H1 (cell line): ENCODE results near the gene APOL2. TPM values are rescaled to one million over a fixed set of nuclear protein-coding genes. Genes with fewer than 3 reads are reported as not detected.

ENCODE experiments used
- CTCF ChIA-PET: fragments of 300-600 bp; sonication (Branson Sonifier 250); formaldehyde crosslinking; loops from one replicate; lab custom pipeline; 2021; ENCODE audit not compliant: partially characterized antibody; lab: Charles Lee
- POLR2A ChIA-PET: fragments of 300-600 bp; sonication (Branson Sonifier 250); formaldehyde crosslinking; loops from one replicate; lab custom pipeline; 2021; ENCODE audit warnings: inconsistent platforms; ENCODE audit not compliant: partially characterized antibody; lab: Charles Lee
- DNase-seq, 2 experiments: peaks; one replicate each; pipeline versions ENCODE4 v3.0.0 to v3.0.0-alpha.2; 2010 to 2022; ENCODE audit warnings: low spot score in 2 of 2, low read depth in 1 of 2, mixed read lengths in 1 of 2
- FAIRE-seq: peaks from 2 replicates; lab custom pipeline; 2011; peaks lifted over from hg19 to GRCh38; lab: Jason Lieb, UNC
- H2AFZ ChIP-seq: 2 replicates; pipeline ENCODE4 v1.8.1; 2012; ENCODE audit warnings: low read length, inconsistent platforms
- H2AK5ac ChIP-seq: 2 replicates; pipeline ENCODE4 v1.6.1; 2013; ENCODE audit warnings: low read depth, low read length
- H2BK120ac ChIP-seq: replicated peaks from 2 replicates; pipeline ENCODE3; 2013; ENCODE audit warnings: low read depth, low read length, inconsistent platforms
- H2BK12ac ChIP-seq: 2 replicates; pipeline ENCODE4 v1.6.1; 2013; ENCODE audit warnings: low read depth, low read length
- H2BK15ac ChIP-seq: 2 replicates; pipeline ENCODE4 v1.6.1; 2013; ENCODE audit warnings: low read length
- H2BK20ac ChIP-seq: 2 replicates; pipeline ENCODE4 v1.6.1; 2013; ENCODE audit warnings: low read length
- H2BK5ac ChIP-seq: 2 replicates; pipeline ENCODE4 v1.6.1; 2013; ENCODE audit warnings: low read depth, low read length
- H3K14ac ChIP-seq: 2 replicates; pipeline ENCODE4 v1.6.1; 2013; ENCODE audit warnings: inconsistent platforms; ENCODE audit not compliant: insufficient read length
- H3K18ac ChIP-seq: 2 replicates; pipeline ENCODE4 v1.6.1; 2013; ENCODE audit warnings: low read length; ENCODE audit errors: extremely low read depth
- H3K23ac ChIP-seq: 2 replicates; pipeline ENCODE4 v1.6.1; 2013; ENCODE audit warnings: inconsistent platforms; ENCODE audit not compliant: insufficient read length
- H3K23me2 ChIP-seq: 2 replicates; pipeline ENCODE4 v1.6.1; 2013; ENCODE audit warnings: low read depth, low read length
- H3K27ac ChIP-seq: 2 replicates; pipeline ENCODE4 v1.6.1; 2011; ENCODE audit warnings: low read depth, low read length, inconsistent platforms
- H3K27me3 ChIP-seq, 4 experiments: replicated peaks in 1 of 4; 1 replicate in 1 of 4; 2 replicates in 3 of 4; pipeline versions ENCODE4 v1.6.1 to v1.8.1; 2011 to 2013; ENCODE audit warnings: low read length in 3 of 4, mild to moderate bottlenecking in 3 of 4, inconsistent platforms in 2 of 4, mixed read lengths in 2 of 4, moderate library complexity in 1 of 4; ENCODE audit not compliant: control insufficient read depth in 3 of 4, insufficient read depth in 3 of 4; ENCODE audit errors: extremely low read depth in 1 of 4
- H3K36me3 ChIP-seq, 4 experiments: 2 replicates each; pipeline versions ENCODE4 v1.6.1 to v1.8.1; 2011 to 2013; ENCODE audit warnings: mild to moderate bottlenecking in 4 of 4, low read length in 3 of 4, moderate library complexity in 2 of 4, control low read depth in 1 of 4, inconsistent platforms in 1 of 4; ENCODE audit not compliant: insufficient read depth in 4 of 4, control insufficient read depth in 2 of 4
- H3K4ac ChIP-seq: replicated peaks from 2 replicates; pipeline ENCODE3; 2013; ENCODE audit warnings: low read length, low read depth, mixed read lengths, inconsistent platforms; ENCODE audit not compliant: insufficient read length
- H3K4me1 ChIP-seq, 4 experiments: replicated peaks in 1 of 4; 1 replicate in 1 of 4; 2 replicates in 3 of 4; pipeline versions ENCODE4 v1.6.1 to v1.8.1; 2011 to 2013; ENCODE audit warnings: low read length in 3 of 4, inconsistent platforms in 2 of 4, mixed read lengths in 1 of 4; ENCODE audit not compliant: insufficient read depth in 4 of 4, control insufficient read depth in 3 of 4
- H3K4me2 ChIP-seq, 2 experiments: 2 replicates each; pipeline versions ENCODE4 v1.6.1 to v1.8.1; 2011 to 2013; ENCODE audit warnings: low read depth in 2 of 2, low read length in 2 of 2, control low read depth in 1 of 2, inconsistent platforms in 1 of 2, mild to moderate bottlenecking in 1 of 2; ENCODE audit not compliant: insufficient read depth in 1 of 2
- H3K4me3 ChIP-seq, 4 experiments: fragments of 200-600, 300-600 bp in 1 of 4; sonication (generic), shearing (Covaris generic), sonication (Bioruptor Twin) in 1 of 4; 2 replicates each; pipeline versions ENCODE4 v1.5.1 to v1.8.1; 2011 to 2016; ENCODE audit warnings: low read length in 4 of 4, low read depth in 3 of 4, control low read depth in 2 of 4, inconsistent platforms in 2 of 4, mild to moderate bottlenecking in 2 of 4, mixed read lengths in 1 of 4, moderate library complexity in 1 of 4; ENCODE audit not compliant: insufficient read depth in 2 of 4; ENCODE audit errors: extremely low read depth in 1 of 4
- H3K56ac ChIP-seq: replicated peaks from 2 replicates; pipeline ENCODE3; 2013; ENCODE audit warnings: low read depth, mild to moderate bottlenecking, mixed read lengths, low read length, inconsistent platforms; ENCODE audit not compliant: insufficient read length
- H3K79me1 ChIP-seq: 2 replicates; pipeline ENCODE4 v1.6.1; 2013; ENCODE audit warnings: low read depth, low read length, control low read depth
- H3K79me2 ChIP-seq, 2 experiments: 2 replicates each; pipeline versions ENCODE4 v1.6.1 to v1.8.1; 2012 to 2013; ENCODE audit warnings: low read length in 2 of 2, mild to moderate bottlenecking in 2 of 2, inconsistent platforms in 1 of 2; ENCODE audit not compliant: insufficient read depth in 2 of 2, control insufficient read depth in 1 of 2
- H3K9ac ChIP-seq, 4 experiments: replicated peaks in 1 of 4; 1 replicate in 1 of 4; 2 replicates in 3 of 4; pipeline versions ENCODE4 v1.6.1 to v1.8.1; 2011 to 2013; ENCODE audit warnings: low read depth in 3 of 4, low read length in 3 of 4, control low read depth in 2 of 4, mild to moderate bottlenecking in 2 of 4, moderate library complexity in 2 of 4, inconsistent platforms in 1 of 4; ENCODE audit errors: extremely low read depth in 1 of 4
- H3K9me3 ChIP-seq, 2 experiments: 2 replicates each; pipeline versions ENCODE4 v1.6.1 to v1.8.1; 2012 to 2013; ENCODE audit warnings: mild to moderate bottlenecking in 2 of 2, moderate library complexity in 2 of 2, control low read depth in 1 of 2, inconsistent platforms in 1 of 2, low read depth in 1 of 2, low read length in 1 of 2, mixed read lengths in 1 of 2; ENCODE audit not compliant: insufficient read depth in 2 of 2
- H4K20me1 ChIP-seq, 2 experiments: replicated peaks in 1 of 2; 2 replicates each; pipeline versions ENCODE3 to v1.8.1; 2011 to 2013; ENCODE audit warnings: inconsistent platforms in 2 of 2, low read length in 2 of 2, mild to moderate bottlenecking in 1 of 2; ENCODE audit not compliant: insufficient read depth in 2 of 2, control insufficient read depth in 1 of 2
- H4K5ac ChIP-seq: 2 replicates; pipeline ENCODE4 v1.6.1; 2013; ENCODE audit warnings: low read length, low read depth, mixed read lengths, inconsistent platforms; ENCODE audit not compliant: insufficient read length
- H4K8ac ChIP-seq: 2 replicates; pipeline ENCODE4 v1.8.0; 2013; ENCODE audit warnings: mild to moderate bottlenecking, moderate library complexity, low read length, inconsistent platforms; ENCODE audit not compliant: insufficient read depth; ENCODE audit errors: extremely low read depth
- H4K91ac ChIP-seq: replicated peaks from 2 replicates; pipeline ENCODE3; 2013; ENCODE audit warnings: low read length, mixed read lengths, inconsistent platforms; ENCODE audit not compliant: insufficient read length
- ASH2L ChIP-seq: fragments of 200-600, 300-600 bp; sonication (generic); IDR thresholded peaks from one replicate; pipeline ENCODE4 v1.7.1; 2017; ENCODE audit warnings: low read length
- HDAC2 ChIP-seq, 2 experiments: fragments of 300-600 bp in 1 of 2; sonication (generic) in 1 of 2; IDR thresholded peaks; 2 replicates each; pipeline ENCODE4 v1.6.1; 2011 to 2012; ENCODE audit warnings: low read depth in 2 of 2, low read length in 2 of 2, mild to moderate bottlenecking in 2 of 2, moderate library complexity in 2 of 2, borderline replicate concordance in 1 of 2, inconsistent platforms in 1 of 2
- JUND ChIP-seq: IDR thresholded peaks from 2 replicates; pipeline ENCODE4 v1.6.1; 2011; ENCODE audit warnings: mild to moderate bottlenecking, improper control_type of control experiment, low read length
- POLR2A ChIP-seq, 2 experiments: IDR thresholded peaks; 1 replicate in 1 of 2; 2 replicates in 1 of 2; pipeline ENCODE4 v1.6.1; 2011; ENCODE audit warnings: low read depth in 2 of 2, low read length in 2 of 2, mild to moderate bottlenecking in 2 of 2; ENCODE audit errors: control extremely low read depth in 1 of 2
- SAP30 ChIP-seq: fragments of 300-600 bp; sonication (generic); IDR thresholded peaks from 2 replicates; pipeline ENCODE4 v1.7.1; 2012; ENCODE audit warnings: low read length, moderate library complexity, mild to moderate bottlenecking, inconsistent platforms; ENCODE audit not compliant: insufficient read depth, insufficient replicate concordance
- WGBS, 2 experiments: shearing (Covaris generic) in 1 of 2; methylation state at CpG; one replicate each; pipeline versions ENCODE4 v1.1.6 to v1.1.7; 2013 to 2015; ENCODE audit warnings: low lambda C conversion rate in 2 of 2, mixed read lengths in 2 of 2, inconsistent platforms in 1 of 2, low coverage in 1 of 2, missing lambda C conversion rate in 1 of 2; ENCODE audit not compliant: insufficient replicate concordance in 2 of 2, insufficient coverage in 1 of 2, insufficient read length in 1 of 2; ENCODE audit errors: extremely low coverage in 1 of 2, missing lambda C conversion rate in 1 of 2; 5-methylcytosine and 5-hydroxymethylcytosine counted together
- polyA plus RNA-seq, 7 experiments: library from polyadenylated mRNA; depleted of rRNA in 3 of 7; stranded (reverse) in 5 of 7; unstranded in 2 of 7; fragments of >200 nt in 5 of 7; fragments of 200-250 nt in 2 of 7; gene quantifications; 1 replicate in 5 of 7; 2 replicates in 1 of 7; 4 replicates in 1 of 7; pipeline versions ENCODE4 v1.2.1 to v1.2.3, GENCODE V29; 2011 to 2013; ENCODE audit warnings: missing spikeins in 2 of 7, mixed read lengths in 2 of 7
- total RNA-seq: library from RNA; stranded (reverse); fragmentation: NEBNext Ultra II Directional; extraction: Animal tissue kit (Norgen Biotek cat#: 25700); gene quantifications from 2 replicates; pipeline ENCODE4 v1.2.1, GENCODE V29; 2021

The APOL2 gene
- total and polyA plus RNA-seq, 2 of the 8 experiments (the other 6 are each of a cell fraction or from before 2014, with no cell fraction given) = 8.1 to 11.0 TPM

- H3K9ac ChIP-seq = no peak overlapping the region
- no peak overlapping the region; the same call in 1 of the 2 replicates for H2BK12ac ChIP-seq
- no peak overlapping the region for H3K56ac ChIP-seq
- H2BK5ac ChIP-seq = no peak overlapping the region
- no peaks in the 10 kb centered on the region for H3K36me3 ChIP-seq
- H4K20me1 ChIP-seq = no peaks in the 10 kb centered on the region
- H2AFZ ChIP-seq = 0 out of 2 replicates have a peak overlapping the region, but pooled peaks have one; percentile 85
- H2AK5ac ChIP-seq = no peak overlapping the region
- peak overlapping the region; percentile 1; the same call in 1 of the 2 replicates for H3K18ac ChIP-seq
- no peak overlapping the region for H3K4ac ChIP-seq
- H4K91ac ChIP-seq = no peak overlapping the region
- H3K79me2 ChIP-seq = no peaks in the 10 kb centered on the region
- H3K79me1 ChIP-seq = no peaks in the 10 kb centered on the region
- ChIA-PET CTCF (interaction anchor here (0.7 to 8.1 kb wide), 24 partner anchors 8 to 518 kb away, joined by 3 to 86 read pairs (median 4); partner anchors contain the start of genes APOL2 and APOL3), POLR2A (no interaction called here)
- FAIRE-seq (no peak), DNase-seq (no peak)
- H3K4me2 ChIP-seq = no peak overlapping the region
- H4K8ac ChIP-seq = no peak overlapping the region
- no peak overlapping the region for H2BK20ac ChIP-seq
- WGBS, 2 experiments = 95% methylated on average over 6 of the region's 6 CpGs; no CpG with 5 or more reads in 1 of the 2 experiments
- H2BK15ac ChIP-seq = no peak overlapping the region
- H3K14ac ChIP-seq = no peak overlapping the region
- H3K9me3 ChIP-seq = no peaks in the 10 kb centered on the region
- no peak overlapping the region for H3K4me3 ChIP-seq
- H3K27ac ChIP-seq = no peak overlapping the region
- H3K27me3 ChIP-seq = peaks cover 0 to 1% (median 0%) of the 10 kb centered on the region in 4 experiments; a peak in 2 of 7 replicates
- no peak overlapping the region for H2BK120ac ChIP-seq
- H3K23ac ChIP-seq = no peak overlapping the region
- no peaks in the 10 kb centered on the region for H3K4me1 ChIP-seq
- H3K23me2 ChIP-seq = no peaks in the 10 kb centered on the region
- no peak overlapping the region for H4K5ac ChIP-seq
- TF ChIP-seq JUND (no peak), SAP30 (no peak), ASH2L (no peak), POLR2A (IDR thresholded peaks at IDR 0.05; ENCODE audit: control extremely low read depth in 1 of 2, low read depth in 2 of 2, low read length in 2 of 2) (no peak), HDAC2 (IDR thresholded peaks at IDR 0.05; ENCODE audit: borderline replicate concordance in 1 of 2, low read depth in 2 of 2, low read length in 2 of 2) (no peak)
Observed at GRCh38 chr22:36180928-36181327, 58.4 kb downstream of the APOL2 start.
